ENCODE results near the gene MAP1B. TPM values are rescaled to one million over a fixed set of nuclear protein-coding genes. Genes with fewer than 3 reads are reported as not detected.

The MAP1B gene
- polyA plus RNA-seq, 1 donor from 2014 or later = 234 TPM

- no peak overlapping the region for H3K27ac ChIP-seq (ENCODE audit: low read length)
- no peaks in the 10 kb centered on the region for H3F3A ChIP-seq (ENCODE audit: insufficient read depth, low read length, poor library complexity, severe bottlenecking)
- H3K4me2 ChIP-seq (ENCODE audit: low read length) = no peak overlapping the region
- H3K27me3 ChIP-seq (ENCODE audit: insufficient read depth, low read depth, low read length) = no peaks in the 10 kb centered on the region
- peaks cover 9% of the 10 kb centered on the region for H3K79me2 ChIP-seq (replicated peaks; ENCODE audit: insufficient read depth, low read length)
- no peaks in the 10 kb centered on the region for H3K36me3 ChIP-seq (ENCODE audit: insufficient read depth, low read length)
- TF ChIP-seq RAD21 (conservative IDR thresholded peaks at IDR 0.05) (peak; percentile 59), SMC3 (conservative IDR thresholded peaks at IDR 0.05; ENCODE audit: poor library complexity) (peak; percentile 62), CTCF (IDR thresholded peaks at IDR 0.05; ENCODE audit: poor library complexity, severe bottlenecking) (peak; percentile 62), EP300 (conservative IDR thresholded peaks at IDR 0.05; ENCODE audit: poor library complexity, severe bottlenecking) (no peak)
- H2AFZ ChIP-seq (ENCODE audit: low read depth, low read length) = no peak overlapping the region
- H4K20me1 ChIP-seq (ENCODE audit: insufficient read depth) = no peaks in the 10 kb centered on the region
- H3K9me3 ChIP-seq (ENCODE audit: low read length) = no peaks in the 10 kb centered on the region
- H3K4me3 ChIP-seq (ENCODE audit: low read length) = no peak overlapping the region
- no peak overlapping the region for H3K9ac ChIP-seq (ENCODE audit: low read length)
- no peaks in the 10 kb centered on the region for H3K9me2 ChIP-seq (ENCODE audit: insufficient read depth, low read length)
These were observed 137.6 kb downstream of the MAP1B start for GRCh38 chr5:72244862-72245371.

GRCh38 chr5:72245546-72245945, 138.3 kb downstream of the MAP1B start:
- H3K9me2 ChIP-seq (ENCODE audit: insufficient read depth, low read length) = no peaks in the 10 kb centered on the region
- no peak overlapping the region for H3K4me2 ChIP-seq (ENCODE audit: low read length)
- no peak overlapping the region for H3K9ac ChIP-seq (ENCODE audit: low read length)
- H2AFZ ChIP-seq (ENCODE audit: low read depth, low read length) = no peak overlapping the region
- no peak overlapping the region for H3K27ac ChIP-seq (ENCODE audit: low read length)
- H3K27me3 ChIP-seq (ENCODE audit: insufficient read depth, low read depth, low read length) = no peaks in the 10 kb centered on the region
- H3K79me2 ChIP-seq (replicated peaks; ENCODE audit: insufficient read depth, low read length) = peaks cover 9% of the 10 kb centered on the region
- H4K20me1 ChIP-seq (ENCODE audit: insufficient read depth) = no peaks in the 10 kb centered on the region
- H3K36me3 ChIP-seq (ENCODE audit: insufficient read depth, low read length) = no peaks in the 10 kb centered on the region
- no peaks in the 10 kb centered on the region for H3F3A ChIP-seq (ENCODE audit: insufficient read depth, low read length, poor library complexity, severe bottlenecking)
- H3K9me3 ChIP-seq (ENCODE audit: low read length) = no peaks in the 10 kb centered on the region
- no peak overlapping the region for H3K4me3 ChIP-seq (ENCODE audit: low read length)
- TF ChIP-seq EP300 (conservative IDR thresholded peaks at IDR 0.05; ENCODE audit: poor library complexity, severe bottlenecking) (no peak), MXI1 (conservative IDR thresholded peaks at IDR 0.05; ENCODE audit: poor library complexity, severe bottlenecking) (no peak), SMC3 (conservative IDR thresholded peaks at IDR 0.05; ENCODE audit: poor library complexity) (no peak), RAD21 (conservative IDR thresholded peaks at IDR 0.05) (no peak), POLR2AphosphoS5 (IDR thresholded peaks at IDR 0.05) (no peak), CTCF (IDR thresholded peaks at IDR 0.05; ENCODE audit: poor library complexity, severe bottlenecking) (no peak), REST (IDR thresholded peaks at IDR 0.05; ENCODE audit: borderline replicate concordance) (no peak), EZH2 (IDR thresholded peaks at IDR 0.05; ENCODE audit: borderline replicate concordance, insufficient read depth, low read length, poor library complexity, severe bottlenecking) (no peak), TAF1 (IDR thresholded peaks at IDR 0.05; ENCODE audit: low read depth) (no peak)
